ENCODE data around the gene TNNC1.

Gene TNNC1

GRCh38 chr3:52458770-52459545 lies 5.1 kb upstream of the TNNC1 start:
- DNase-seq: no peak

DNA sequence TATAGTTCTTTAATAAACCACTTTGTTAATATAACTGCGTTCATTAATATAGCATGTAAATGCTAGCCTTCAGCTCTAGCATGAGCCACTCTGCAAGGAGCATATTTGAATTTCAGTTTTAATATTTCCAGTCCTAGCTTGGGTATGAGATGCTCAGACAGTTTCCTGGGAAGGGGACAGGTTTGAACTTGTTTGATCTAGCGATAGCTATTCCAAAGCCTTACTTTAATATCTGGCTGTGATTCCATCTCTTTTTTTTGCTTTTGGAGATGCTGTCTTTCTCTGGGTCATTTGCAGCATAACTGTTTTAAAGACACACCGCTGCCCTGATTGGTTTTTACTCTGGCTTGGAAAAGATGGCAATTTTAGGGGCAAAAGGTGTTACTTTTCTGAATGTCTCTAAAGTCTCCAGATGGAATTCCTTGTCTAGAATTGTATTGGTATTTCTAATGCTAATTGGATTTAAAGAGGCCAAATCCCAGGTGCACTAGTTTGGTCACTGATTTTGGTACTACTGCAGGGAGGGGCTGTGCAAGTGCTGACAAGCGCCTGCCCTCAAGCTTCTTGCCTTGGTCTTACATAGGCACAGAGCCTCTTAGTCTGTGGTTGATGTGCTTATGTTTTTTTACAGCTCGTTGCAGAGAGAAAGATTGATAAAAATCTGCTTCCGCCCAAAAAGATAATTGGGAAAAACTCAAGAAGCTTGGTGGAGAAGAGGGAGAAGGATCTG lies 4.4 kb upstream of the TNNC1 start:
- DNase-seq: no peak

GRCh38 chr3:52456800-52457183 lies 3.0 kb upstream of the TNNC1 start:
- DNase-seq: no peak

DNA sequence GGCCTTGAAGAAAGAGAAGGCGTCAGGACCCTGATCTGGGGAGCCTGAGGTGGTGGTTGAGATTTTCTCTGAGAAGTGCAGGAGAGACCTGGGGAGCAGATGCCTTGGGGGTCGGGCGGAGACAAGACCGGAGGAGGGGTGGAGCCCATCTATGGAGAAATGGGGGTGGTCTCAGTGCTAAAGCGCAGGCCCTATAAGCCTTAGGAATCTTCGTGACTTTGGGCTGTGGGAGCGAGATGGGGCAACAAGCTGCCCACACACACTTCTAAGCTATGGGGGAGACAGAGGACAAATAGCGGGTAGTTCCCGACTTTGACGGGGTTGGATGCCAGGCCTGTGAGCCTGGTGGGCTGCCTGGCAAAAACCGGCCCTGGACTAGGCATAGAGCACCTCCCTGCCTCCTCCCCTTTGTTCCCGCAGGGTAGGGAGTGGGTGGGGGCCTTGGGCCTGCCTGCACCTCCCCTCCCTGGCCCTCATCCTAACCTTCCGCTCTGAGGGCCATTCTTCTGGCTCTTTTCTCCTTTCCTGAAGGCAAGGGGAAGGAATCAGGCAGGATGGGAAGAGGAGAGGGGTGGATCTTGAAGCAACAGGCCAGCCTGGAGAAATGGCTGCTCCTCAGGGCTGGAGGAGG lies 2.4 kb upstream of the TNNC1 start:
- peak in 13 of 58 donors; percentile 7 to 46 (median 27) for DNase-seq

- DNase-seq: peak in 56 of 58 donors; percentile 15 to 89 (median 72)
These were observed 1.7 kb upstream of the TNNC1 start, which contains the start of gene NISCH for GRCh38 chr3:52455283-52456168. TSS of gene NISCH (plus strand) at chr3:52455604. CDS start at chr3:52455642, 38 bp downstream.

- DNase-seq: no peak
These were observed 1.1 kb upstream of the TNNC1 start for GRCh38 chr3:52454938-52455282.

GRCh38 chr3:52454250-52454937 lies 553 bp upstream of the TNNC1 start:
- peak in 3 of 58 donors; percentile 6 to 25 (median 10) for DNase-seq

DNA sequence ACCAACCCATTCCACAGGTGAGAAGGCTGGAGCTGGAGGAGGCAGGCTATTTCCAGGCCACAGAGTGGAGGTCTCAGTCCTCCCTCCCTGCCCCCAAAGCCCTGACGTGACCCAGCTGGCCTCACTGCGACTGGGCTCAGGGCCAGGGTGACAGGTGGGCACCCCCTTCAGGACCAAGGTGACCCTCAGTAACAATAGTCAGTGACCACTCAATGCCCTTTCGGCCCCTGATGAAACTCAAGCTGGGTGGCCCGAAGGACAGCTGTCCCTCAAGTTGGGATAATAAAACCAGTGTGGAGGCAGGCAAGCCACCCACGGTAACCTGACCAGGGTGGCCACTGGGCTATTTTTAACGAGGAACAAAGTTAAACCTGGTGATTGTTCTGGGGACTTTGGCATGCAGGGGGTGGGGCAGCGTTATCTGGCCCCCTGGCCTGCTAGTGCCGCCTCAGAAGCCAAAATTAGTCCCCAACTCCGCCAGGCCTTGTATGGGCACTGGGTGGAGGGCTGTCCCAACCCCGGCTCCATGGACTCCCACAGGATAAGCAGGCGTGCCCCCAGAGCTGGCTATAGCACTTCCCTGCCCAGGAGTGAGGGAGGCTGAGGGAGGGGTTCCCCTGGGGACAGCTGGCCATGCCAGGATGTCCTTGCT lies 1.1 kb downstream of the TNNC1 start:
- no peak for DNase-seq

GRCh38 chr3:52452126-52452525 lies 1.7 kb downstream of the TNNC1 start:
- DNase-seq: no peak

GRCh38 chr3:52451237-52452083 lies 2.4 kb downstream of the TNNC1 start:
- no peak for DNase-seq

- no peak for DNase-seq
These were observed 3.2 kb downstream of the TNNC1 start for GRCh38 chr3:52450489-52451236.

DNA sequence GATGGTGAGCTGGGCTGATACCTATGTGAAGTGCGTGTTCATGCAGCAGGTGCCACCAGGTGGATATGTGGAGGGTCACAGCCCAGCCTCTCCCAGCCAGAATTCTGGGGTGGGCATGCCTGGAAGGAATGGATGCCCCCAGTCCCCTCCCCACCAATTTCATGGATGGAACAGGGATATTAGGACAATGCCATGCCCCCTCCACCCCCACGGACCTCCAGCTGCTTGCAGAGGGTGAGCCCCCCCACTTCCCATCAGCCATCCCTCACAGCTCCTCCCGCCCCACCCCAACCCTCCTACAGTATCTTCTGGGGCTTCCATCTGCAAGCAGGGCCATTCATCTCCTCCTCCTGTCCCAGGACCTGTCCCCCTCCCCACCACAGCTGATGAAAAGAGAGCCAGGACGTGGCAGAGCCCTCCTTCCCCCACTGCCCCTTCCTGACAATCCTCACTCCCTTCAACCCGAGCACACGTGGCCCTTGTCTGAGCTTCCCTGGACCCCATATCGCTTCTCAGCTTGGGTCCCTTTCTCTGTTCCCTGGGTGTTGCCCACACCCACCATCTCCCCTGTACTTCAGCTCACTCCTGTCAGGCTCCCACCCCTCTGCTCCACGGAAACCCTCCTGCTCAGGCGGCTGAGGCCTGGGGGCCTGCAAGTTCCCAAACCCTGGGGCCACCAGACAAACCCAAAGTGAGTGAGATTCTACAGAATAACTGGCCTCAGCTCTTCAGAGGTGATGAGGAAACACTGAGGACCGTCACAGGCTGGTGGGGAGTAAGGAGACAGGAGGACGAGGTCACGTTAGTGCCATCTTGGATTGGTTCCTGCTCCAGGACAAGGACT lies 6.1 kb downstream of the TNNC1 start:
- no peak for DNase-seq

DNA sequence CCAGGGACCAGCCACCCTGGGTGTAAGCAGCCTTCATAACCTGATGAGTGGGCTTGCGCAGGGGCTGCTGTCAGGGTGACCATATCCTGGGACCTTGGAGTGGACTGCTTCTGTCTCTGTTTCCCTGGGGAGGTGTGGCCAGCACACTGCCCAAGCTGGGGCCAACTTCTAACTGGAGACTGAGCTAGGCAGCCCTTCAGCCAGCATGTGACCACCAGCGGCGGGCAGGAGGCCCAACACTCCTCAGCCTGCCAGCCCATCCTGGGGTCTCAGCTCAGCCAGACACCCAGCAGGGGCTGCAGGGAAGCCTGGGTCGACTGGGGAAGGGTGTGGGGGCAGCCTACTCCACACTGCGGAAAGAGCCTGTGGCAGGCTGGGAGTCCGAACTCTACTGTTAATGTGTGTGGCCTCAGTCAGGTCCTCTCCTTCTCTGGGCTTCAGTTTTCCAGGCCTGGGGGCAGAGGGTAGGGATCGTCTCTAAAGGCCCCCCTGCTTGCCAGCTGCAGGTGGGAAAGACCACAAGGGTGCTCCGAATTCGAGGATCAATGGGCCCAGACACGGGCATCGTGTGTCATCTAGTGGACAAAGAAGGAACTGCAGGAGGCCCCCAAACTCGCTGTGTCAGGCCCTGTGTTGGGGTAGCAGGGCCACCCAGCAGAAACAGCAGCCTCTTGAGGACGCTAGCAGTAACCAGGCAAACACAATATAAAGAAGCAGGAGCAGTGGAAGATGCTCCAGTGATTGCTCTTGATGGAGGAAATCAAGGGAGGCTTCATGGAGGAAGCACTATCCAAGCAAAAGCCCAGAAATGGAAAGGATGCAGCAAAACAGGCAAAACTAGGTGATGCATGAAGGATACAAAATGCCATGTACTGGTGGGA lies 7.0 kb downstream of the TNNC1 start:
- DNase-seq: peak in 38 of 58 donors; percentile 9 to 63 (median 31)

DNA sequence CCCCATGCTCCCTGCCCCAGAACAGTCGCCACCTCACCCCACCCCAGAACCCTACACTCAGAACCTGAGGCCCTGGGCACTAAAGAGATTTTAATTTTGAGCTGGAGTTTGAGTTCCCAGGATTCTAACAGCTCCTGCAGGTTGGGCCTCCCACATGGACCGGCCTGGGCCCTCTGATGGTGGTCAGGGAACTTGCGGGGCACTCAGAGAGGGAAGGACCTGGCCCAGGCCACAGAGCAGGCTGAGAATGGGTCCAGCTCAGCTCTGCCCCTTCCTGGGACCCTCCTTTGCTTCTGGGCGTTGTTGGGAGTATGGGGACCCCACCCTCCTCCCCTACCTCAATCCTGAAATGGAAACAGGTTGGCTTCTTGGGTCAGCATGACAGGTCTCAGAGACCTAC lies 7.8 kb downstream of the TNNC1 start:
- DNase-seq: no peak

- peak in 1 of 58 donors; percentile 30 for DNase-seq
These were observed 8.7 kb downstream of the TNNC1 start, which contains the start of gene SEMA3G for GRCh38 chr3:52444860-52445793. TSS of gene SEMA3G (minus strand) at chr3:52445103. CDS start at chr3:52445027, 76 bp downstream.

Data from anterior cingulate cortex (tissue), 58 donors.